Liver (tissue), 3 donors: ENCODE data around the gene KRTAP10-2.

Experiments
- CTCF ChIP-seq: fragments of 150-350 bp; IDR thresholded peaks from 2 replicates; pipeline ENCODE4 v1.5.1; 2017; ENCODE audit warnings: improper control_type of control experiment, low read depth, low read length; ENCODE audit not compliant: missing input control
- EGR1 ChIP-seq, 2 donors: IDR thresholded peaks; 2 replicates each; pipeline ENCODE4 v1.6.1; 2016 to 2018; ENCODE audit warnings: antibody characterized with exemption in 2 of 2, low read depth in 2 of 2
- JUND ChIP-seq, 2 donors: IDR thresholded peaks; 2 replicates each; pipeline ENCODE4 v1.6.1; 2016; ENCODE audit warnings: antibody characterized with exemption in 2 of 2
- MAX ChIP-seq: IDR thresholded peaks from 2 replicates; pipeline ENCODE4 v1.6.1; 2016; ENCODE audit warnings: antibody characterized with exemption
- NR2F2 ChIP-seq: IDR thresholded peaks from 2 replicates; pipeline ENCODE4 v1.6.1; 2016; ENCODE audit warnings: antibody characterized with exemption
- RXRA ChIP-seq, 2 donors: IDR thresholded peaks; 2 replicates each; pipeline ENCODE4 v1.6.1; 2017 to 2018; ENCODE audit warnings: antibody characterized with exemption in 2 of 2, mild to moderate bottlenecking in 1 of 2
- TAF1 ChIP-seq: conservative IDR thresholded peaks from 2 replicates; pipeline ENCODE4 v1.6.1; 2016; ENCODE audit warnings: antibody characterized with exemption, mild to moderate bottlenecking
- YY1 ChIP-seq: IDR thresholded peaks from 2 replicates; pipeline ENCODE4 v1.6.1; 2016; ENCODE audit warnings: antibody characterized with exemption, mild to moderate bottlenecking
- TF ChIP-seq, protein P1 (sequence below): IDR thresholded peaks from 2 replicates; pipeline ENCODE4 v1.6.1; 2016; ENCODE audit warnings: antibody characterized with exemption, mild to moderate bottlenecking
- TF ChIP-seq, protein P2 (sequence below): IDR thresholded peaks from 2 replicates; pipeline ENCODE4 v1.6.1; 2016; ENCODE audit warnings: antibody characterized with exemption
- donor health status: healthy.
- donor health status: healthy.

DNA sequence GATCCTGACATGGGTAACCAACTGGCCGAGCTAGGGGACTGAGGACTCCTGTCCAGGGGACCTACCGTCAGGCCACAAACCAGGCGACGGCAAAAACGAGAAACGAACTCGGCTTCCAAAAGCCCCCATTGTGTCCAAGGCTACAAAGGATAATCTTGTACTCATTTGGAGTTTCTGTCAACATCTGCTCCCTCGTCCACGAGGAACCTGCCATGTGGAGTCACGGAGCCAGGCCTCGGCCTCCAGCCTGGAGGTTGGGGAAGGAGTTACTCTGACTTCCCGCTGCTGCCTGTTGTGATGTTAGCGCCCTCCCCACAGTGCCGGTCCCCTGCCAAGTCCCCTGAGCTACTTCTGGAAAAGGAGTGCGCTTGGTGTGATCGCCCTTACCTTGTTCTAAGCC, 18.6 kb downstream of the KRTAP10-2 start:
- TF ChIP-seq YY1 (no peak), NR2F2 (no peak), CTCF (no peak), RXRA (IDR thresholded peaks at IDR 0.05) (no peak), MAX (no peak), TAF1 (no peak), JUND (IDR thresholded peaks at IDR 0.05) (no peak), EGR1 (IDR thresholded peaks at IDR 0.05; ENCODE audit: low read depth in 2 of 2) (no peak)
- TF ChIP-seq, protein P1, sequence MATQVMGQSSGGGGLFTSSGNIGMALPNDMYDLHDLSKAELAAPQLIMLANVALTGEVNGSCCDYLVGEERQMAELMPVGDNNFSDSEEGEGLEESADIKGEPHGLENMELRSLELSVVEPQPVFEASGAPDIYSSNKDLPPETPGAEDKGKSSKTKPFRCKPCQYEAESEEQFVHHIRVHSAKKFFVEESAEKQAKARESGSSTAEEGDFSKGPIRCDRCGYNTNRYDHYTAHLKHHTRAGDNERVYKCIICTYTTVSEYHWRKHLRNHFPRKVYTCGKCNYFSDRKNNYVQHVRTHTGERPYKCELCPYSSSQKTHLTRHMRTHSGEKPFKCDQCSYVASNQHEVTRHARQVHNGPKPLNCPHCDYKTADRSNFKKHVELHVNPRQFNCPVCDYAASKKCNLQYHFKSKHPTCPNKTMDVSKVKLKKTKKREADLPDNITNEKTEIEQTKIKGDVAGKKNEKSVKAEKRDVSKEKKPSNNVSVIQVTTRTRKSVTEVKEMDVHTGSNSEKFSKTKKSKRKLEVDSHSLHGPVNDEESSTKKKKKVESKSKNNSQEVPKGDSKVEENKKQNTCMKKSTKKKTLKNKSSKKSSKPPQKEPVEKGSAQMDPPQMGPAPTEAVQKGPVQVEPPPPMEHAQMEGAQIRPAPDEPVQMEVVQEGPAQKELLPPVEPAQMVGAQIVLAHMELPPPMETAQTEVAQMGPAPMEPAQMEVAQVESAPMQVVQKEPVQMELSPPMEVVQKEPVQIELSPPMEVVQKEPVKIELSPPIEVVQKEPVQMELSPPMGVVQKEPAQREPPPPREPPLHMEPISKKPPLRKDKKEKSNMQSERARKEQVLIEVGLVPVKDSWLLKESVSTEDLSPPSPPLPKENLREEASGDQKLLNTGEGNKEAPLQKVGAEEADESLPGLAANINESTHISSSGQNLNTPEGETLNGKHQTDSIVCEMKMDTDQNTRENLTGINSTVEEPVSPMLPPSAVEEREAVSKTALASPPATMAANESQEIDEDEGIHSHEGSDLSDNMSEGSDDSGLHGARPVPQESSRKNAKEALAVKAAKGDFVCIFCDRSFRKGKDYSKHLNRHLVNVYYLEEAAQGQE = no peak
- TF ChIP-seq, protein P2, sequence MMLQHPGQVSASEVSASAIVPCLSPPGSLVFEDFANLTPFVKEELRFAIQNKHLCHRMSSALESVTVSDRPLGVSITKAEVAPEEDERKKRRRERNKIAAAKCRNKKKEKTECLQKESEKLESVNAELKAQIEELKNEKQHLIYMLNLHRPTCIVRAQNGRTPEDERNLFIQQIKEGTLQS = no peak
